Thoracic aorta (tissue), 2 donors: Measurements from ENCODE around the gene LINGO4. TPM values are rescaled to one million over a fixed set of nuclear protein-coding genes. Genes with fewer than 3 reads are reported as not detected.
A peak's percentile ranks its signal among the peaks of the same experiment; 100 is the strongest.
"Not testable (repeated sequence)": the region's sequence is repeated elsewhere in the genome, so short reads cannot be mapped to it uniquely, and the experiment has no call there.

Experiments used
- ATAC-seq: fragments of 150-250 bp; one replicate; pipeline ENCODE4 v1.8.0; 2017; ENCODE audit warnings: low read depth; ENCODE audit not compliant: insufficient number of reproducible peaks, low FRiP score
- DNase-seq: peaks from one replicate; pipeline ENCODE4 v3.0.0-alpha.2; 2020; ENCODE audit warnings: low spot score
- H3K27ac ChIP-seq, 2 donors: fragments of 200-600 bp; sonication (generic); 1 replicate in 1 of 2; 2 replicates in 1 of 2; pipeline ENCODE4 v1.5.1; 2016; ENCODE audit warnings: mild to moderate bottlenecking in 2 of 2, moderate library complexity in 2 of 2
- H3K27me3 ChIP-seq: fragments of 200-600 bp; sonication (generic); replicated peaks from 2 replicates; pipeline ENCODE4 v1.6.0; 2016; ENCODE audit warnings: mild to moderate bottlenecking; ENCODE audit not compliant: insufficient read depth
- H3K36me3 ChIP-seq: fragments of 200-600 bp; sonication (generic); one replicate; pipeline ENCODE4 v1.5.1; 2016
- H3K4me1 ChIP-seq, 2 donors: fragments of 200-600 bp; sonication (generic); 1 replicate in 1 of 2; 2 replicates in 1 of 2; pipeline versions ENCODE4 v1.5.1 to v1.6.0; 2016; ENCODE audit warnings: low read depth in 2 of 2, mild to moderate bottlenecking in 1 of 2; ENCODE audit not compliant: control insufficient read depth in 1 of 2
- H3K4me3 ChIP-seq: fragments of 200-600 bp; sonication (generic); 2 replicates; pipeline ENCODE4 v1.5.1; 2016; ENCODE audit warnings: mild to moderate bottlenecking
- H3K9me3 ChIP-seq: fragments of 200-600 bp; sonication (generic); 2 replicates; pipeline ENCODE4 v1.5.1; 2016
- total RNA-seq, 2 donors: library from RNA; depleted of rRNA; stranded (reverse); fragments of >200 nt; gene quantifications; one replicate each; pipeline versions ENCODE4 v1.1.0 to v1.2.3, GENCODE V29; 2016
- TF ChIP-seq, protein P1 (sequence below): fragments of 200-600 bp; sonication (generic); IDR thresholded peaks from one replicate; pipeline ENCODE4 v1.5.1; 2019; ENCODE audit warnings: antibody characterized with exemption

Gene LINGO4
- total RNA-seq, 2 donors from 2014 or later = not detected

GRCh38 chr1:151790940-151791651 lies 14.1 kb downstream of the LINGO4 start:
- ATAC-seq (no peak), DNase-seq (no peak)
- Histone ChIP-seq H3K27ac (peak overlapping the region; percentile 46 to 49), H3K9me3 (no peaks in the 10 kb centered on the region), H3K4me3 (peak overlapping the region; percentile 85), H3K4me1 (peaks cover 3 to 18% of the 10 kb centered on the region in 2 donors), H3K27me3 (no peaks in the 10 kb centered on the region), H3K36me3 (no peaks in the 10 kb centered on the region)
- TF ChIP-seq, protein P1, sequence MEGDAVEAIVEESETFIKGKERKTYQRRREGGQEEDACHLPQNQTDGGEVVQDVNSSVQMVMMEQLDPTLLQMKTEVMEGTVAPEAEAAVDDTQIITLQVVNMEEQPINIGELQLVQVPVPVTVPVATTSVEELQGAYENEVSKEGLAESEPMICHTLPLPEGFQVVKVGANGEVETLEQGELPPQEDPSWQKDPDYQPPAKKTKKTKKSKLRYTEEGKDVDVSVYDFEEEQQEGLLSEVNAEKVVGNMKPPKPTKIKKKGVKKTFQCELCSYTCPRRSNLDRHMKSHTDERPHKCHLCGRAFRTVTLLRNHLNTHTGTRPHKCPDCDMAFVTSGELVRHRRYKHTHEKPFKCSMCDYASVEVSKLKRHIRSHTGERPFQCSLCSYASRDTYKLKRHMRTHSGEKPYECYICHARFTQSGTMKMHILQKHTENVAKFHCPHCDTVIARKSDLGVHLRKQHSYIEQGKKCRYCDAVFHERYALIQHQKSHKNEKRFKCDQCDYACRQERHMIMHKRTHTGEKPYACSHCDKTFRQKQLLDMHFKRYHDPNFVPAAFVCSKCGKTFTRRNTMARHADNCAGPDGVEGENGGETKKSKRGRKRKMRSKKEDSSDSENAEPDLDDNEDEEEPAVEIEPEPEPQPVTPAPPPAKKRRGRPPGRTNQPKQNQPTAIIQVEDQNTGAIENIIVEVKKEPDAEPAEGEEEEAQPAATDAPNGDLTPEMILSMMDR = no peak

- H3K27ac ChIP-seq = peak within 1 kb of the TSS; percentile 46 to 49
- peaks cover 3 to 18% of the 10 kb centered on the region in 2 donors for H3K4me1 ChIP-seq
- peak; percentile 99 for ATAC-seq
- TF ChIP-seq, protein P1 = no peak
- peak within 1 kb of the TSS; percentile 85 for H3K4me3 ChIP-seq
- H3K27me3 ChIP-seq = no peaks in the 10 kb centered on the region
- no peaks in the 10 kb centered on the region for H3K9me3 ChIP-seq
- no peaks in the 10 kb centered on the region for H3K36me3 ChIP-seq
- DNase-seq = peak; percentile 99
Measured at GRCh38 chr1:151790071-151790939, 14.9 kb downstream of the LINGO4 start, which contains the start of gene TDRKH. TSS of gene TDRKH (minus strand) at chr1:151790500. CDS start at chr1:151783022, 7,478 bp downstream.

DNA sequence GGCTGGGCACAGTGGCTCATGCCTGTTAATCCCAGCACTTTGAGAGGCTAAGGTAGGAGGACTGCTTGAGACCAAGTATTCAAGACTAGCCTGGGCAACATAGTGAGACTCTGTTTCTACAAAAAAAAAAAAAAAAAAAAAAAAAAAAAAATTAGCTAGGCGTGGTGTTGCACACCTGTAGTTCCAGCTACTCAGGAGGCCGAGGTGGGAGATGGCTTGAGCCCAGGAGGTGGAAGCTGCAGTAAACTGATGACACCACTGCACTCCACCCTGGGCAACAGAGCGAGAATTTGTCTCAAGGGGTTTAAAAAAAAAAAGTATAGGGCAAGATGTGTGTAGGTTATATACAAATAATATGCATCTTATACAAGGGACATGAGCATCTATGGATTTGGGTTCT lies 17.5 kb downstream of the LINGO4 start:
- H3K4me1 ChIP-seq = peaks cover 3 to 18% of the 10 kb centered on the region in 2 donors
- no peak overlapping the region for H3K4me3 ChIP-seq
- no peak for ATAC-seq
- H3K9me3 ChIP-seq = no peaks in the 10 kb centered on the region
- H3K27me3 ChIP-seq = no peaks in the 10 kb centered on the region
- TF ChIP-seq, protein P1 = no peak
- no peaks in the 10 kb centered on the region for H3K36me3 ChIP-seq
- no peak for DNase-seq
- no peak overlapping the region for H3K27ac ChIP-seq

DNA sequence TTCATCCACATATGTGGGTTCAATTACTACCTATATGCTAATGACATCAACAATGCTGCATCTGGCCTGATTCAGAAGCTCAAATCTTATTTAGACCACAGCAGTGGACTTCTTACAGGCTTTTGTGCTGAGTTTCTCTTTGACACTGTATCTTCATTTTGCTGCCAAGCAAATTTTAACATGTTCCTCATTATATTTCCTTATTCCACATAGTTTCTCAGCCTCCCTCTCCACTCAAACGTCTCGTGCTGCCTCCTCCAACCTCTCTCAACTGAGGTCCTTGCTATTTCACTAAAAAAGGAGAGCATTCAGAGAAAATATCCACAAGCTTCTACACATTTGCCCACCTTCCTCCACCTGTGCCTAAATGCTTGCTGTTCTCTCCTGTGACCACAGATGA lies 21.4 kb downstream of the LINGO4 start:
- Histone ChIP-seq H3K36me3 (peaks cover 5% of the 10 kb centered on the region), H3K27me3 (no peaks in the 10 kb centered on the region), H3K4me3 (no peak overlapping the region), H3K27ac (no peak overlapping the region), H3K4me1 (no peaks in the 10 kb centered on the region), H3K9me3 (no peaks in the 10 kb centered on the region)
- ATAC-seq = no peak
- TF ChIP-seq, protein P1 = no peak
- no peak for DNase-seq

GRCh38 chr1:151782741-151783140 lies 22.5 kb downstream of the LINGO4 start:
- TF ChIP-seq, protein P1 = no peak
- Histone ChIP-seq H3K4me1 (no peaks in the 10 kb centered on the region), H3K36me3 (peaks cover 5% of the 10 kb centered on the region), H3K9me3 (no peaks in the 10 kb centered on the region), H3K27ac (no peak overlapping the region), H3K27me3 (no peaks in the 10 kb centered on the region), H3K4me3 (no peak overlapping the region)
- ATAC-seq (no peak), DNase-seq (no peak)

DNA sequence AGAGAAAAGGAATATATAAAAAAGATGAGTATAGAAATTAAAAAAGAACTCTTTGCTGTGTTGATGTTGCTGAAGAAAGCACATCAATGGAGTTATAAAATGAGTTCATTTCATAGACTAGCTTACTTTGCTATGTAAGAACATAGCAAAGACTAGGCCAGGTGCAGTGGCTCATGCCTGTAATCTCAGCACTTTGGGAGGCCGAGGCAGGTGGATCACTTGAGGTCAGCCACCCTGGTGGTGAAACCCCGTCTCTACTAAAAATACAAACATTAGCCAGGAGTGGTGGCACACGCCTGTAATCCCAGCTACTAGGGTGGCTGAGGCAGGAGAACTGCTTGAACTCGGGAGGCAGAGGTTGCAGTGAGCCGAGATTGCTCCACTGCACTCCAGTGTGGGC lies 23.2 kb downstream of the LINGO4 start:
- H3K4me3 ChIP-seq, ATAC-seq, H3K4me1 ChIP-seq, H3K9me3 ChIP-seq, H3K27me3 ChIP-seq, DNase-seq, H3K36me3 ChIP-seq, H3K27ac ChIP-seq: not testable (repeated sequence)

- H3K27me3 ChIP-seq, DNase-seq, H3K9me3 ChIP-seq, H3K36me3 ChIP-seq, H3K4me3 ChIP-seq, H3K4me1 ChIP-seq, H3K27ac ChIP-seq, ATAC-seq: not testable (repeated sequence)
Measured at GRCh38 chr1:151780736-151781135, 24.5 kb downstream of the LINGO4 start.
